Measurements from ENCODE around the gene DELE1. TPM values are rescaled to one million over a fixed set of nuclear protein-coding genes. Genes with fewer than 3 reads are reported as not detected.

Gene DELE1
- total and polyA plus RNA-seq, 2 donors (not counting 1 experiment from before 2014, with no cell fraction given) = 124 to 127 TPM

DNA sequence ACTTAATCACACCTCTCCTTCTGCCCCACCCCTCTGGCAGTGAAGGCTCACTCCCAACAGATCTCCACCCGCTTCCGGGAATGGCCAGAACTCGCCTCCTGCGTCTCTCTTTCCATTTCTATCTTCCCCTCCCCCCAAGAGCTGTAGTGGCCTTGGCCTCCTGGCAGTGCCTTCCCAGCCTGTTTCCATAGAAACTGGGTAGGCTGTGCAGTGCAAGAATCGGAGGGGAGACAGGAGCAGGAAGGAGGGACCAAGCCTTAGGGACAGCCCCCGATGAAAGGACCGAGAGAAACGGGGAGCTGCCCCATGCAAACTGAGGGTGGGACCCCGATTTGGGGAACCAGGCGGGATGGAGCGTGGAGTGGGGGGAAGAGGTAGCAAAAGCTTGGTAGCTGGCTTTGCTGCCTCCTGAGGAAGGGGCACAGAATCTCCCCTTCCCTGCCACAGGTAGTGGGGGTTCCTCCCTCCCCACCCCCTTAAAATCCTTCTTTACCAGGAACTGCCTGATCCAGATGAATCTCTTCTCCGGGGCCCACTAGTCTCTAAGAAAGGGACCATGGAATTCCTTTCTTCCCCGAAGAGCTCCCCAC, 41.0 kb upstream of the DELE1 start:
- Histone ChIP-seq H2AFZ (ENCODE audit: insufficient read depth, low read depth, low read length, poor library complexity, severe bottlenecking) (no peak overlapping the region), H3K36me3 (replicated peaks in 1 of 2; ENCODE audit: control extremely low read depth in 1 of 2, control insufficient read depth in 1 of 2, extremely low read depth in 1 of 2, insufficient read depth in 2 of 2, low read length in 1 of 2) (no peaks in the 10 kb centered on the region), H3K4me2 (replicated peaks; ENCODE audit: low read depth, low read length, poor library complexity, severe bottlenecking) (no peak overlapping the region), H3K4me1 (ENCODE audit: control insufficient read depth in 2 of 2, insufficient read depth in 2 of 2, low read length in 2 of 2) (peaks cover 17 to 21% of the 10 kb centered on the region in 2 donors), H3K79me2 (ENCODE audit: control insufficient read depth, insufficient read depth, low read length) (no peaks in the 10 kb centered on the region), H4K20me1 (ENCODE audit: control insufficient read depth, insufficient read depth, low read length, poor library complexity, severe bottlenecking) (peaks cover 5% of the 10 kb centered on the region), H3K27me3 (replicated peaks in 1 of 4; ENCODE audit: control extremely low read depth in 1 of 4, control insufficient read depth in 3 of 4, insufficient read depth in 4 of 4, low read length in 3 of 4) (peaks cover 0 to 65% (median 46%) of the 10 kb centered on the region in 4 experiments), H3K9me3 (ENCODE audit: control extremely low read depth in 1 of 3, control insufficient read depth in 2 of 3, insufficient read depth in 1 of 3, low read length in 2 of 3) (peaks cover 0 to 12% (median 0%) of the 10 kb centered on the region in 3 donors), H3K4me3 (ENCODE audit: control extremely low read depth in 1 of 5, extremely low read depth in 1 of 5, insufficient read depth in 1 of 5, low read depth in 2 of 5, low read length in 4 of 5) (no peak overlapping the region), H3K9ac (ENCODE audit: low read length) (no peak overlapping the region), H3K27ac (ENCODE audit: low read length in 2 of 2) (no peak overlapping the region)
- H3K4me1 Mint-ChIP-seq = peaks cover 16% of the 10 kb centered on the region
- H3K27me3 Mint-ChIP-seq = peaks cover 65% of the 10 kb centered on the region
- ATAC-seq (ENCODE audit: low read depth) (no peak), DNase-seq (no peak)
- no peaks in the 10 kb centered on the region for H3K9me3 Mint-ChIP-seq (ENCODE audit: insufficient read depth)
- no peak overlapping the region for H3K4me3 Mint-ChIP-seq
- intact Hi-C loops (cut with micrococcal nuclease) = no loop called here
- WGBS (ENCODE audit: insufficient coverage) = 18% methylated on average over 10 of the region's 13 CpGs
- no peak overlapping the region for H3K27ac Mint-ChIP-seq
- no peak for TF ChIP-seq EZH2 (IDR thresholded peaks at IDR 0.05; ENCODE audit: borderline replicate concordance, insufficient read depth, low read depth, low read length, poor library complexity, severe bottlenecking)
- TF ChIP-seq, protein P1, sequence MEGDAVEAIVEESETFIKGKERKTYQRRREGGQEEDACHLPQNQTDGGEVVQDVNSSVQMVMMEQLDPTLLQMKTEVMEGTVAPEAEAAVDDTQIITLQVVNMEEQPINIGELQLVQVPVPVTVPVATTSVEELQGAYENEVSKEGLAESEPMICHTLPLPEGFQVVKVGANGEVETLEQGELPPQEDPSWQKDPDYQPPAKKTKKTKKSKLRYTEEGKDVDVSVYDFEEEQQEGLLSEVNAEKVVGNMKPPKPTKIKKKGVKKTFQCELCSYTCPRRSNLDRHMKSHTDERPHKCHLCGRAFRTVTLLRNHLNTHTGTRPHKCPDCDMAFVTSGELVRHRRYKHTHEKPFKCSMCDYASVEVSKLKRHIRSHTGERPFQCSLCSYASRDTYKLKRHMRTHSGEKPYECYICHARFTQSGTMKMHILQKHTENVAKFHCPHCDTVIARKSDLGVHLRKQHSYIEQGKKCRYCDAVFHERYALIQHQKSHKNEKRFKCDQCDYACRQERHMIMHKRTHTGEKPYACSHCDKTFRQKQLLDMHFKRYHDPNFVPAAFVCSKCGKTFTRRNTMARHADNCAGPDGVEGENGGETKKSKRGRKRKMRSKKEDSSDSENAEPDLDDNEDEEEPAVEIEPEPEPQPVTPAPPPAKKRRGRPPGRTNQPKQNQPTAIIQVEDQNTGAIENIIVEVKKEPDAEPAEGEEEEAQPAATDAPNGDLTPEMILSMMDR (IDR thresholded peaks at IDR 0.05) = no peak
- ChIA-PET CTCF (interaction anchor here (0.9 to 6.6 kb wide), 4 partner anchors 10 to 190 kb away, joined by 3 to 123 read pairs (median 86); partner anchors contain the start of gene PCDH12), POLR2A (no interaction called here)

DNA sequence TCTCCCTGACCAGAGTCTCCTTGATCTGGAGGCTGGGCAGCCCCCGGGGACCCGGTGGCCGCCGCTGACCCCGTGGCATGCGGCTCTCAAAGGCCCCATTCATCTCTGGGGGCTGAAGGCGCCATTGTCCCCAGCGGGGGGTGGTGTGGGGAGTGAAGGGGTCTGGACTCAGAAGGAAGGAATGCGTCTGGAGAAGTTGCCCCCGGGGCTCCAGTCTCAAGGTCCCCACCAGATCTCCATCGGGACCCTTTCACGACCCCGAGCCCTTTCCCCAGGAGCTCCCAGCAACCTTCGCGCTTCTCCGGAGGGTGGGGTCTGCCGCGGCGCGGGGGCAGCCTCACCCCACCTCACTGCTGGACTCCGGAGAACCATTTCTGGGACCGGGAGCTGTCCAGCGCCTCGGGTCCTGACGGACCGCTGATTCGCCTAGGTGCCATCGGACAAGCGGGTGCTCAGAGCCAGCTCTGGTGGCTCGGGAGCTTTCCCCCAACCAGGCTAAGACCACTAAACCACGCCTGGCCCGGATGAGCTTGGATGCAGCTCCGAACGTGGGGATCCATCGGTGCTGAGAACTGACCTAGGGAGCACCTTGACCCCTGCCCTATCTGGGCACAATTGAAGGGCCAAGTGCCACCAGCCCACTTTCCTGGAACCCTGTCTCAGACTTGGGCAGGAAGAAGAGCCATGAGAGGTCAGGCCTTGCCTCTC, 40.3 kb upstream of the DELE1 start:
- ATAC-seq (ENCODE audit: low read depth) (no peak), DNase-seq (peak; percentile 24)
- H3K4me3 Mint-ChIP-seq = no peak overlapping the region
- peaks cover 65% of the 10 kb centered on the region for H3K27me3 Mint-ChIP-seq
- no peak overlapping the region for H3K4me2 ChIP-seq (replicated peaks; ENCODE audit: low read depth, low read length, poor library complexity, severe bottlenecking)
- H3K4me3 ChIP-seq (ENCODE audit: control extremely low read depth in 1 of 5, extremely low read depth in 1 of 5, insufficient read depth in 1 of 5, low read depth in 2 of 5, low read length in 4 of 5) = no peak overlapping the region
- H2AFZ ChIP-seq (ENCODE audit: insufficient read depth, low read depth, low read length, poor library complexity, severe bottlenecking) = no peak overlapping the region
- peaks cover 0 to 10% (median 0%) of the 10 kb centered on the region in 3 donors for H3K9me3 ChIP-seq (ENCODE audit: control extremely low read depth in 1 of 3, control insufficient read depth in 2 of 3, insufficient read depth in 1 of 3, low read length in 2 of 3)
- H3K27ac ChIP-seq (ENCODE audit: low read length in 2 of 2) = no peak overlapping the region
- ChIA-PET POLR2A (no interaction called here), CTCF (interaction anchor here (0.9 to 6.6 kb wide), 3 partner anchors 10 to 191 kb away, joined by 3 to 123 read pairs (median 68); partner anchors contain the start of gene PCDH12)
- H3K79me2 ChIP-seq (ENCODE audit: control insufficient read depth, insufficient read depth, low read length) = no peaks in the 10 kb centered on the region
- no peak overlapping the region for H3K27ac Mint-ChIP-seq
- H3K36me3 ChIP-seq (replicated peaks in 1 of 2; ENCODE audit: control extremely low read depth in 1 of 2, control insufficient read depth in 1 of 2, extremely low read depth in 1 of 2, insufficient read depth in 2 of 2, low read length in 1 of 2) = no peaks in the 10 kb centered on the region
- peaks cover 0 to 62% (median 45%) of the 10 kb centered on the region in 4 experiments for H3K27me3 ChIP-seq (replicated peaks in 1 of 4; ENCODE audit: control extremely low read depth in 1 of 4, control insufficient read depth in 3 of 4, insufficient read depth in 4 of 4, low read length in 3 of 4)
- H4K20me1 ChIP-seq (ENCODE audit: control insufficient read depth, insufficient read depth, low read length, poor library complexity, severe bottlenecking) = peaks cover 5% of the 10 kb centered on the region
- H3K9me3 Mint-ChIP-seq (ENCODE audit: insufficient read depth) = no peaks in the 10 kb centered on the region
- TF ChIP-seq EZH2 (IDR thresholded peaks at IDR 0.05; ENCODE audit: borderline replicate concordance, insufficient read depth, low read depth, low read length, poor library complexity, severe bottlenecking) = no peak
- 7% methylated on average over 31 of the region's 35 CpGs for WGBS (ENCODE audit: insufficient coverage)
- H3K9ac ChIP-seq (ENCODE audit: low read length) = no peak overlapping the region
- H3K4me1 Mint-ChIP-seq = peaks cover 14% of the 10 kb centered on the region
- peaks cover 14 to 18% of the 10 kb centered on the region in 2 donors for H3K4me1 ChIP-seq (ENCODE audit: control insufficient read depth in 2 of 2, insufficient read depth in 2 of 2, low read length in 2 of 2)
- intact Hi-C loops (cut with micrococcal nuclease) = no loop called here
